Prostate gland (tissue), 2 donors: Measurements from ENCODE around the gene HS6ST3. TPM values are rescaled to one million over a fixed set of nuclear protein-coding genes. Genes with fewer than 3 reads are reported as not detected.

Source experiments
- DNase-seq: peaks from one replicate; pipeline ENCODE4 v3.0.0-alpha.2; 2019; ENCODE audit warnings: low spot score
- H3K27ac ChIP-seq, 2 donors: fragments of 200-600 bp; sonication (generic); 2 replicates each; pipeline ENCODE4 v1.5.1; 2017 to 2019
- H3K27me3 ChIP-seq: fragments of 200-600 bp; sonication (generic); replicated peaks from 2 replicates; pipeline ENCODE4 v1.5.1; 2019; ENCODE audit not compliant: insufficient read depth
- H3K36me3 ChIP-seq, 2 donors: fragments of 200-600 bp; sonication (generic); 1 replicate in 1 of 2; 2 replicates in 1 of 2; pipeline versions ENCODE4 v1.5.1 to v1.8.1; 2017 to 2019
- H3K4me1 ChIP-seq: fragments of 200-600 bp; sonication (generic); replicated peaks from 2 replicates; pipeline ENCODE4 v1.5.1; 2019
- H3K4me3 ChIP-seq, 2 donors: fragments of 200-600 bp; sonication (generic); 2 replicates each; pipeline ENCODE4 v1.5.1; 2017 to 2019
- H3K9me3 ChIP-seq: fragments of 200-600 bp; sonication (generic); 2 replicates; pipeline ENCODE4 v1.5.1; 2017
- CTCF ChIP-seq, 4 experiments: fragments of 200-600 bp in 2 of 4; fragments of 450-650 bp in 2 of 4; sonication (generic) in 2 of 4; IDR thresholded peaks; 1 replicate in 3 of 4; 2 replicates in 1 of 4; pipeline ENCODE4 v1.5.1; 2016 to 2019; ENCODE audit warnings: antibody characterized with exemption in 4 of 4, mild to moderate bottlenecking in 2 of 4, moderate library complexity in 2 of 4
- POLR2A ChIP-seq: fragments of 450-650 bp; IDR thresholded peaks from one replicate; pipeline ENCODE4 v1.6.1; 2016; ENCODE audit warnings: antibody characterized with exemption, mild to moderate bottlenecking
- POLR2AphosphoS5 ChIP-seq: sonication (generic); formaldehyde crosslinking; IDR thresholded peaks from one replicate; pipeline ENCODE4 v1.6.1; 2017; ENCODE audit warnings: antibody characterized with exemption
- WGBS: methylation state at CpG from one replicate; pipeline ENCODE4 v1.1.5; 2018; 5-methylcytosine and 5-hydroxymethylcytosine counted together
- intact Hi-C: fragments of 100-400 bp; cut with DNase I; formaldehyde crosslinking; loops from one replicate; pipeline ENCODE4 v1.14.2; 2022
- total RNA-seq, 2 donors: library from RNA; depleted of rRNA; stranded (reverse); fragments of >200 nt; gene quantifications; one replicate each; pipeline ENCODE4 v1.1.0, GENCODE V29; 2016

The HS6ST3 gene
- total RNA-seq, 2 donors from 2014 or later: 0.97 to 1.0 TPM

- no peak for DNase-seq
- Histone ChIP-seq H3K4me3 (no peak overlapping the region), H3K27ac (no peak overlapping the region), H3K9me3 (no peaks in the 10 kb centered on the region), H3K36me3 (no peaks in the 10 kb centered on the region), H3K4me1 (no peaks in the 10 kb centered on the region), H3K27me3 (no peaks in the 10 kb centered on the region)
- 84% methylated on average over 6 of the region's 6 CpGs for WGBS
- TF ChIP-seq POLR2A (no peak), POLR2AphosphoS5 (no peak), CTCF (IDR thresholded peaks at IDR 0.05) (no peak)
- intact Hi-C loops: no loop called here
Measured at GRCh38 chr13:96185818-96186217, 95.9 kb downstream of the HS6ST3 start.

- no peak for TF ChIP-seq POLR2AphosphoS5
- TF ChIP-seq CTCF (IDR thresholded peaks at IDR 0.05): no peak
- no peak for TF ChIP-seq POLR2A
- intact Hi-C loops: no loop called here
- H3K9me3 ChIP-seq: no peaks in the 10 kb centered on the region
- H3K27me3 ChIP-seq: no peaks in the 10 kb centered on the region
- no peak overlapping the region for H3K4me3 ChIP-seq
- no peak overlapping the region for H3K27ac ChIP-seq
- H3K4me1 ChIP-seq: no peaks in the 10 kb centered on the region
- no peaks in the 10 kb centered on the region for H3K36me3 ChIP-seq
- WGBS: 17% methylated on average over 3 of the region's 3 CpGs
- DNase-seq: no peak
Measured at GRCh38 chr13:96191367-96191766, 101.5 kb downstream of the HS6ST3 start.

- no peak for DNase-seq
- Histone ChIP-seq H3K27ac (no peak overlapping the region), H3K4me3 (no peak overlapping the region), H3K4me1 (no peaks in the 10 kb centered on the region), H3K36me3 (no peaks in the 10 kb centered on the region), H3K9me3 (no peaks in the 10 kb centered on the region), H3K27me3 (no peaks in the 10 kb centered on the region)
- TF ChIP-seq POLR2A (no peak), POLR2AphosphoS5 (no peak), CTCF (IDR thresholded peaks at IDR 0.05) (no peak)
- 41% methylated on average over 5 of the region's 5 CpGs for WGBS
- intact Hi-C loops: no loop called here
Measured at GRCh38 chr13:96193728-96194310, 103.9 kb downstream of the HS6ST3 start.

GRCh38 chr13:96198038-96198437 is 108.1 kb downstream of the HS6ST3 start:
- no peaks in the 10 kb centered on the region for H3K9me3 ChIP-seq
- TF ChIP-seq POLR2AphosphoS5 (no peak), CTCF (IDR thresholded peaks at IDR 0.05) (no peak), POLR2A (no peak)
- H3K36me3 ChIP-seq: no peaks in the 10 kb centered on the region
- intact Hi-C loops: no loop called here
- H3K4me1 ChIP-seq: no peaks in the 10 kb centered on the region
- no peak overlapping the region for H3K4me3 ChIP-seq
- 73% methylated on average over 5 of the region's 5 CpGs for WGBS
- H3K27me3 ChIP-seq: no peaks in the 10 kb centered on the region
- H3K27ac ChIP-seq: no peak overlapping the region
- no peak for DNase-seq

GRCh38 chr13:96199315-96199714 is 109.4 kb downstream of the HS6ST3 start:
- Histone ChIP-seq H3K36me3 (no peaks in the 10 kb centered on the region), H3K4me3 (no peak overlapping the region), H3K9me3 (no peaks in the 10 kb centered on the region), H3K27ac (no peak overlapping the region), H3K27me3 (no peaks in the 10 kb centered on the region), H3K4me1 (no peaks in the 10 kb centered on the region)
- intact Hi-C loops: no loop called here
- no peak for DNase-seq
- WGBS: 88% methylated on average over 3 of the region's 3 CpGs
- no peak for TF ChIP-seq POLR2AphosphoS5
- TF ChIP-seq POLR2A: no peak
- TF ChIP-seq CTCF (IDR thresholded peaks at IDR 0.05): no peak
